Right lobe of liver (tissue), 6 donors: ENCODE data around the gene C1QTNF4. TPM values are rescaled to one million over a fixed set of nuclear protein-coding genes. Genes with fewer than 3 reads are reported as not detected.

Experiments
- ATAC-seq, 4 donors: fragments of 200-7000 bp; cut with Tn5 transposase; one replicate each; pipeline ENCODE4 v1.9.1; 2020; ENCODE audit warnings: mild to moderate bottlenecking in 4 of 4, moderate library complexity in 4 of 4
- DNase-seq, 3 donors: peaks; one replicate each; pipeline ENCODE4 v3.0.0-alpha.2; 2020
- H3K27ac ChIP-seq, 3 donors: fragments of 200-600 bp; one replicate each; pipeline ENCODE4 v1.8.0; 2022
- H3K27me3 ChIP-seq, 2 donors: fragments of 200-600 bp; one replicate each; pipeline ENCODE4 v1.8.0; 2022
- H3K36me3 ChIP-seq, 4 donors: fragments of 200-600 bp; sonication (generic) in 1 of 4; one replicate each; pipeline versions ENCODE4 v1.5.1 to v1.8.0; 2017 to 2022; ENCODE audit warnings: control low read depth in 1 of 4
- H3K4me1 ChIP-seq, 4 donors: fragments of 200-600 bp; sonication (generic) in 1 of 4; one replicate each; pipeline versions ENCODE4 v1.5.1 to v1.8.0; 2017 to 2022; ENCODE audit warnings: control low read depth in 1 of 4
- H3K4me3 ChIP-seq, 3 donors: fragments of 200-600 bp; one replicate each; pipeline ENCODE4 v1.8.0; 2022
- H3K9me3 ChIP-seq, 4 donors: fragments of 200-600 bp; sonication (generic) in 1 of 4; one replicate each; pipeline versions ENCODE4 v1.5.1 to v1.8.0; 2017 to 2022; ENCODE audit warnings: control low read depth in 1 of 4
- POLR2A ChIP-seq: fragments of 450-650 bp; IDR thresholded peaks from one replicate; pipeline ENCODE4 v1.6.1; 2017; ENCODE audit warnings: antibody characterized with exemption, mild to moderate bottlenecking
- WGBS: methylation state at CpG from one replicate; pipeline ENCODE4 v1.1.6; 2018; ENCODE audit warnings: low coverage, low lambda C conversion rate; ENCODE audit not compliant: insufficient coverage; ENCODE audit errors: missing lambda C conversion rate; 5-methylcytosine and 5-hydroxymethylcytosine counted together
- intact Hi-C, 2 donors: fragments of 100-400 bp; cut with DNase I; formaldehyde crosslinking; loops; one replicate each; pipeline versions ENCODE4 v1.11.2 to v1.14.1; 2022
- total RNA-seq, 6 experiments: library from RNA; depleted of rRNA in 2 of 6; stranded (reverse); fragments of >200 nt in 2 of 6; fragmentation: NEBNext Ultra II Directional in 3 of 6; extraction: Animal tissue kit (Norgen Biotek cat#: 25700) in 3 of 6; gene quantifications; one replicate each; pipeline versions ENCODE4 v1.1.0 to v1.2.4, GENCODE V29; 2016 to 2023
- TF ChIP-seq, protein P1 (sequence below), 4 donors: fragments of 200-600 bp in 3 of 4; fragments of 450-650 bp in 1 of 4; IDR thresholded peaks; one replicate each; pipeline versions ENCODE4 v1.5.1 to v1.8.0; 2016 to 2022; ENCODE audit warnings: antibody characterized with exemption in 4 of 4, mild to moderate bottlenecking in 2 of 4
- donor health status: DM: no; HTN: yes; CAD: no.
- donor health status: DM: no; HTN: no; CAD: no.
- donor health status: DM: no; HTN: no; CAD: no.
- donor health status: DM: no; HTN: yes; CAD: no.
- donor health status: DM: no; HTN: yes; CAD: no.

The C1QTNF4 gene
- total RNA-seq, 6 experiments from 2014 or later, result 0.21 to 0.44 (median 0.26) TPM; not detected in 3

DNA sequence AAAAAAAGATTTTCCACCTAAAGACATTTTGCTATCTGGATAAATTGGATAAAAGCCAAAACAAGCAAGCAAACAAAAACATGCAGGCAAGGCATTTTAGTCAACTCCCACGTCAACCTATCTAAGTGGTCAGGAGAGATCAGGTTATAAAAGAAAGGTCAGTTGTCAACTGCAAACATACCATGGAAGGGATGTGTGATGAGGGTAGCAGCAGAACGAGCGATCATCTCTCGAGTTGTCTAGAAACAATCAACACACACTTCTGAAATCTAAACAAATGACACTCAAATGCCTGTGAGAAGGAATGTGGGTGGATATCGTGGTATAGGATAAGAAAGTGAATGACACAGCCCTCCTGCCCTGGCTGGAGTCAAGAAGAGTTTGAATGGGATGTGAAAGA, 37.3 kb upstream of the C1QTNF4 start:
- Histone ChIP-seq H3K4me3 (no peak overlapping the region), H3K36me3 (peaks cover 3 to 90% (median 54%) of the 10 kb centered on the region in 4 donors), H3K9me3 (no peaks in the 10 kb centered on the region), H3K27me3 (no peaks in the 10 kb centered on the region), H3K4me1 (no peaks in the 10 kb centered on the region), H3K27ac (peak overlapping the region in 1 of 3 donors; percentile 14)
- ATAC-seq (peak; percentile 44 to 62 (median 54)), DNase-seq (no peak)
- WGBS, result 33% methylated on average over 5 of the region's 5 CpGs
- intact Hi-C loops, result loop anchor here in 1 of 2 donors (10.0 kb wide), 1 partner anchor 123 kb away; no protein-coding TSS in a partner anchor
- TF ChIP-seq, protein P1, sequence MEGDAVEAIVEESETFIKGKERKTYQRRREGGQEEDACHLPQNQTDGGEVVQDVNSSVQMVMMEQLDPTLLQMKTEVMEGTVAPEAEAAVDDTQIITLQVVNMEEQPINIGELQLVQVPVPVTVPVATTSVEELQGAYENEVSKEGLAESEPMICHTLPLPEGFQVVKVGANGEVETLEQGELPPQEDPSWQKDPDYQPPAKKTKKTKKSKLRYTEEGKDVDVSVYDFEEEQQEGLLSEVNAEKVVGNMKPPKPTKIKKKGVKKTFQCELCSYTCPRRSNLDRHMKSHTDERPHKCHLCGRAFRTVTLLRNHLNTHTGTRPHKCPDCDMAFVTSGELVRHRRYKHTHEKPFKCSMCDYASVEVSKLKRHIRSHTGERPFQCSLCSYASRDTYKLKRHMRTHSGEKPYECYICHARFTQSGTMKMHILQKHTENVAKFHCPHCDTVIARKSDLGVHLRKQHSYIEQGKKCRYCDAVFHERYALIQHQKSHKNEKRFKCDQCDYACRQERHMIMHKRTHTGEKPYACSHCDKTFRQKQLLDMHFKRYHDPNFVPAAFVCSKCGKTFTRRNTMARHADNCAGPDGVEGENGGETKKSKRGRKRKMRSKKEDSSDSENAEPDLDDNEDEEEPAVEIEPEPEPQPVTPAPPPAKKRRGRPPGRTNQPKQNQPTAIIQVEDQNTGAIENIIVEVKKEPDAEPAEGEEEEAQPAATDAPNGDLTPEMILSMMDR (IDR thresholded peaks at IDR 0.05), result no peak
- TF ChIP-seq POLR2A, result no peak

DNA sequence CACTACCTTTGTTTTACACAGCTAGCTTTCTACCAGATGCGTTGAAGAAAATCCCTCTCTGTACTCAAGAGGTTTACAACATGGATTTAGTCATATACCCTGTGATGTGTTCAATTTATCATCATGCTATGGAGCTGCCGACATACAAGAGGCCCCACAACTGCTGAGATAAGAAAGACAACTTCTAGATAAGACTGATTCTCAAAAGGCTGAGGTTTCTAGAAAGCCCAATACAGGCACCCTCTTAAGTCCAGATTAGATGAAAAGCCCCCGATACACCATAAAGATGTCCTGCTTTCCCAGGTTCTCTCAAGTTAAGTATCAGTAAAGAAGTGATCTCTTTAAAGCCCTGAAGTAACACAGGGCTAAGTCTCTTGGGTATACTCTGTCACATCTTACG, 33.8 kb upstream of the C1QTNF4 start:
- H3K27me3 ChIP-seq, result no peaks in the 10 kb centered on the region
- no peak overlapping the region for H3K27ac ChIP-seq
- DNase-seq, result no peak
- no peaks in the 10 kb centered on the region for H3K9me3 ChIP-seq
- 91% methylated on average over 4 of the region's 4 CpGs for WGBS
- no peaks in the 10 kb centered on the region for H3K4me1 ChIP-seq
- ATAC-seq, result no peak
- no peak overlapping the region for H3K4me3 ChIP-seq
- TF ChIP-seq, protein P1 (IDR thresholded peaks at IDR 0.05), result no peak
- no peak for TF ChIP-seq POLR2A
- peaks cover 4 to 90% (median 53%) of the 10 kb centered on the region in 4 donors for H3K36me3 ChIP-seq
- intact Hi-C loops, result no loop called here

DNA sequence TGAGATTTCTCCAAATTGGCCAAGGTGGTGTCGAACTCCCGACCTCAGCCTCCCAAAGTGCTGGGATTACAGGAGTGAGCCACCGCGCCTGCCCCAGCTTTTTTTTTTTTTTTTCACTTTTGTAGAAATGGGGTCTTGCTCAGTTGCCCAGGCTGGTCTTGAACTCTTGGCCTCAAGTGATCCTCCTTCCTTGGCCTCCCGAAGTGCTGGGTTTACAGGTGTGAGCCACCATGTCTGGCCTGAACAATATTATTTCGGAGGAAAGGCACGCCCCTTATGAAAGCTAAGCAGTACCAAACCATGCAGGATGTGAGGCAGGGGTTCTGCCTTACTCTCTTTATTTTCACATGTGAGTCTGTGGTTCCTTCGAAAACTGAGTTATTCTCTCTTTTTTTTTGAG, 32.0 kb upstream of the C1QTNF4 start:
- no peaks in the 10 kb centered on the region for H3K4me1 ChIP-seq
- intact Hi-C loops, result no loop called here

DNA sequence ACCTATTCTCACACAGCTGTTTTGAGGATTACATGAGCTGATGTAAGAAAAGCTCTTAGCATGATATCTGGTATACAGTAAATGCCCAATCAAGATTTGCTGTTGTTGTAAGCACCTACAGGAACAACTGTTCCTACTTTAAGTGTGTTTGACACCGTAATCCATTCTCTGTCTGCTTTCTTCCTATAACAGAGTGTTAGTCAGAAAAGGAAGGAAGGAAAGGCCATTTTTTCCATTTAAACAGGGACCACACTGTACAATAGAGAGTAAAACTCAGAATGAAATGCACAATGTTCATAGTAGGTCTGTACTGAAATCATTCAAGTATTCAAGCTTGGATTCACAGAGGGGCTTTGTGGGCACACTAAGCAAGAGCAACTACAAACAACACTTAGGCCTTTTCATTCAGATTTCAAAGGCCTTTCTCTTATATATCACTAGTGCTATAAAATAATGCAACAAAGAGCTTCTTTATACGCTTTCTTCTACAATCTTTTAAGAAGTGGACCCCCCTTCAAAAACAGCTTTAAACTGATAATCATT, 26.7 kb upstream of the C1QTNF4 start:
- WGBS, result 88% methylated on average over 2 of the region's 2 CpGs
- peaks cover 0 to 93% (median 61%) of the 10 kb centered on the region in 4 donors for H3K36me3 ChIP-seq

More for the DNA sequence above, 32.0 kb upstream of the C1QTNF4 start:
- WGBS, result 77% methylated on average over 4 of the region's 8 CpGs
- H3K4me3 ChIP-seq, result no peak overlapping the region
- no peak for DNase-seq
- no peaks in the 10 kb centered on the region for H3K27me3 ChIP-seq
- no peaks in the 10 kb centered on the region for H3K9me3 ChIP-seq
- ATAC-seq, result no peak
- no peak overlapping the region for H3K27ac ChIP-seq
- no peak for TF ChIP-seq POLR2A
- TF ChIP-seq, protein P1 (IDR thresholded peaks at IDR 0.05), result no peak
- peaks cover 4 to 99% (median 64%) of the 10 kb centered on the region in 4 donors for H3K36me3 ChIP-seq

More for the DNA sequence above, 26.7 kb upstream of the C1QTNF4 start:
- intact Hi-C loops, result no loop called here
- TF ChIP-seq, protein P1 (IDR thresholded peaks at IDR 0.05), result no peak
- TF ChIP-seq POLR2A, result no peak
- ATAC-seq, result no peak
- Histone ChIP-seq H3K9me3 (no peaks in the 10 kb centered on the region), H3K27ac (no peak overlapping the region), H3K27me3 (no peaks in the 10 kb centered on the region), H3K4me3 (no peak overlapping the region), H3K4me1 (no peaks in the 10 kb centered on the region)
- DNase-seq, result no peak
